NCI-H345 (cell line): Measurements from ENCODE around the gene WASHC2C.
"Not testable (repeated sequence)": the region's sequence is repeated elsewhere in the genome, so short reads cannot be mapped to it uniquely, and the experiment has no call there.

Source experiments
- DNase-seq: peaks from one replicate; lab custom pipeline; 2025; lab: John Stamatoyannopoulos, UW

Gene WASHC2C

DNA sequence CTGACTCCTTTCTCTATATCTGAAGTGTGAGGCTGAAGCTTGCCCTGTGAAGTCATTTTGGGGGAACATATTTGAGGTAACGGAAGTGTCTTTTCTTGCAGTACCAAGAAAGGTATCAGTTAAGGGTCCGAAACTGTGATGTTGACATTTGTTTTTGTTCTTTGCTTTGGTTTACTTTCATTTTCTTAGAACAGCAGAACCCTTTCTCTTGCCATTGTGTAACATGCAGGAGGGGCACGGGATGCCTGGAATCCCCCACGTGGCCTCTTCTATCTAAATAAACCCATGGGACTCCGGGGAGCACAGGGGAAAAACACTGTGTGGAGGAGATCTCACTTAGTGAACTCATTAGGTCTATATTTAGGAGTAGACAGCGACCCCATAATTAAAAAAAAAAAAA lies 34.6 kb downstream of the WASHC2C start:
- DNase-seq: not testable (repeated sequence)

- not testable (repeated sequence) for DNase-seq
Measured at GRCh38 chr10:45763037-45763436, 36.0 kb downstream of the WASHC2C start.

- not testable (repeated sequence) for DNase-seq
Measured at GRCh38 chr10:45768334-45768733, 41.3 kb downstream of the WASHC2C start.

DNA sequence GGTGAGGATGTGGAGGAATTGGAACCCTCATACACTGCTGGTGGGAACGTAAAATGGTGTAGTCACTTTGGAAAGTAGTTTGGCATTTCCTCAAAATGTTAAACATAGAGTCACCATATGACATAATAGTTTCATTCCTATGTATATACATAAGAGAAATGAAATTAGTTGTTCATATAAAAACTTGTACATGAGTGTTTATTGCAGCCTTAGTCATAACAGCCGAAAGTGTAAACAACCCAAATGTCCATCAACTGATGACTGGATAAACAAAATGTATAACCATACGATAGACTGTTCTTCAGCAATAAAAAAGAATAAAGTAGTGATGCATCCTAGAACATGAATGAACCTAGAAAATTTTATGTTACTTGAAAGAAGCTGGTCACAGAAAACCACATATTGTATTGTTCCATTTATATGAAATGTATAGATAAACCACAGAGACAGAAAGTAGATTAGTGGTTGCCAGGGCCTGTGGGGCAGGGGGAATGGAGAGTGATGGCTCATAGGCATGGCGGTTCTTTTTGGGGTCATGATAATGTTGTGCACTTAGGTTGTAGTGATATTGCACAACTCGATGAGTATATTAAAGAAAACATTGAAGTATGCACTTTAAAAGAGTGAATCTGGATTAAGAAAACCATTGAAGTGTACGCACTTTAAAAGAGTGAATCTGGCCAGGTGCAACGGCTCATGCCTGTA lies 44.8 kb downstream of the WASHC2C start:
- DNase-seq: not testable (repeated sequence)

GRCh38 chr10:45786217-45786616 lies 59.2 kb downstream of the WASHC2C start:
- DNase-seq: not testable (repeated sequence)

GRCh38 chr10:45787212-45787741 lies 60.2 kb downstream of the WASHC2C start:
- DNase-seq: not testable (repeated sequence)

DNA sequence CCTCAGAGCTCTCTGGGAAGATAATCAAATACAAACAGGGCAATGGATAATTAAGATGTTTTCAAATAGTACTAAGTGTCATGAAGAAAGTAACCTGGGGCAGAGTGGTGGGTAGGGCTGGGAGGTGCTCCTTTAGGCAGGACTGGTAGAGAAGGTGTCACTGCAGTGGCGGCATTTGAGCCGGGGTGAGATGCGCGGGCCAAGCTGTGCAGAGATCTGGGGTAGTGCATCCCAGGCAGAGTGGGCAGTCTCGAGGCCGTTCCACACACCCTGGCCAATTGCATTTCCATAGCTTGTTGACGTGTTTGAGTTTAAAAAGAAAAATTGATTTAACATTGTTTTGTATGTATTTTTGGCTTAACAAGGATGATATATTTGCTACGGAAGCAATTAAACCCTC lies 62.9 kb downstream of the WASHC2C start:
- DNase-seq: not testable (repeated sequence)

- DNase-seq: not testable (repeated sequence)
Measured at GRCh38 chr10:45790694-45791426, 63.8 kb downstream of the WASHC2C start.

DNA sequence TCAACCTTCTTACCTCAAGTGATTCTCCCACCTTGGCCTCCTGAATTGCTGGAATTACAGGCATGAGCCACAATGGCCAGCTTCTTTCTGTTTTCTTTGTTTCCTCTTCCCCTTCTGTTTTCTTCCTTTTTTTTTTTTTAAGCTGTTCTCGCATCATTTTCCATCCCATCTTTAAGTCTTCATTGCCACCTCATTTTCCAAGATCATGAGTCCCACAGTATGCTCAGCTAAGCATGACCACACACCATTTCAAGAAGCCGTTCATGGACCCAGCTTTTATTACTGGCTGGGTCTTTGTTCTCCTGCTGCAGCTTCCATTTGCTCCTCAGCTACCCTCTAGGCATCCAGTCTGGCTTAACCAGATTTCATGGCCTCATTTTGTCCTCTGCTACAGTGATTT lies 67.7 kb downstream of the WASHC2C start:
- DNase-seq: not testable (repeated sequence)

DNA sequence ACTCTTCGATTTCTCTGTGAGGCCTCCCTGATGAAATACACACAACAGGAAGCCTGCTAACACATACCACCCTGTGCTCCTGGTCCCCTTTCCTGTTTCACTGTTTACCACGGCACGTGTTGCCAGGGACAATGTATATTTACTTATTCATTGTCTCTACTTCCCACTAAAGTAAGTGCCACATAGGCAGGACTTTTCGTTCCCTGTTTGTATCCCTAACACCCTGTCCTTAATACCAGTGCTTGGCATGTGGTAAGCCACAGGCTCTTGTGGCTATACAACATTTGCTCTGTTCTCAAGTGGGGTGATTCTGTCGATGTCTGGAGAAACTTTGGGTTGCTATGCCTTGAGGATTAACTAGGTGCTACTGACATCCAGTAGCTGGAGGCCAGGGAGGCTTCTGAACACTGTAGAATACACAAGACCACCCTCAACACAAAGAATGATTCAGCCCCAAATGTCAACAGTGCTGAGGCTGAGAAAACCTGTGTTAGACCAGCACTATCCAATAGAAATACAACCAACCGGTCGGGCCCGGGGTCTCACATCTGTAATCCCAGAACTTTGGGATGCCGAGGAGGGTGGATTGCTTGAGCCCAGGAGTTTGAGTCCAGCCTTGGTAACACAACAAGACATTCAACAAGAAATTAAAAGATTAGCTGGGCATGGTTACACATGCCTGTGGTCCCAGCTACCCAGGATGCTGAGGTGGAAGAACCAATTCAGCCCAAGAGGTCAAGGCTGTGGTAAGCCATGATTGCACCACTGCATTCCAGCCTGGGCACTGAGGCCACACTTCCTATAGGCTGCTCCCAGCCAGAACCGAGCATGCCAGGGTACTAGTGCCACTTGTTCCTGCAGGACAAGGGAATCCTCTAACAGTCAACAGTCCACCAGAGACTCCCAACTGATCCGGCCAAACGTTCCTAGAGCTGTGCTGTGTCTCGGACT lies 76.3 kb downstream of the WASHC2C start:
- DNase-seq: not testable (repeated sequence)

GRCh38 chr10:45804996-45805395 lies 77.9 kb downstream of the WASHC2C start:
- DNase-seq: not testable (repeated sequence)

GRCh38 chr10:45809837-45810236 lies 82.8 kb downstream of the WASHC2C start:
- DNase-seq: no peak

GRCh38 chr10:45811075-45811474 lies 84.0 kb downstream of the WASHC2C start:
- no peak for DNase-seq

- DNase-seq: not testable (repeated sequence)
Measured at GRCh38 chr10:45812959-45813358, 85.9 kb downstream of the WASHC2C start.

DNA sequence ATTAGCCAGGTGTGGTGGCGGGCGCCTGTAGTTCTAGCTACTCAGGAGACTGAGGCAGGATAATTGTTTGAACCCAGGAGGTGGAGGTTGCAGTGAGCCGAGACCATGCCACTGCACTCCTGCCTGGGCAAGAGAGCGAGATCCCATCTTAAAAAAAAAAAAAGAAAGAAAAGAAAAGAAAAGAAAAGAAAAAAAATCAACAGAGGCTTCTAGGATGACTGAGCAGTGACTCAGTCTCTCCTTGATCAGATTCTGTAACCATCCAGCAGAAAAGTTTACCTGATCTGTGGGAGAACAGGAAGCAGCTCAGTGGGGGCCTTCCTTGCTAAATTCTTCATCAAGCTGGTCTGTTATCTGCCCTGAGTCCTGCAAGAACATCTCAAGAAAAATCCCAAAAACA lies 87.1 kb downstream of the WASHC2C start:
- not testable (repeated sequence) for DNase-seq

DNA sequence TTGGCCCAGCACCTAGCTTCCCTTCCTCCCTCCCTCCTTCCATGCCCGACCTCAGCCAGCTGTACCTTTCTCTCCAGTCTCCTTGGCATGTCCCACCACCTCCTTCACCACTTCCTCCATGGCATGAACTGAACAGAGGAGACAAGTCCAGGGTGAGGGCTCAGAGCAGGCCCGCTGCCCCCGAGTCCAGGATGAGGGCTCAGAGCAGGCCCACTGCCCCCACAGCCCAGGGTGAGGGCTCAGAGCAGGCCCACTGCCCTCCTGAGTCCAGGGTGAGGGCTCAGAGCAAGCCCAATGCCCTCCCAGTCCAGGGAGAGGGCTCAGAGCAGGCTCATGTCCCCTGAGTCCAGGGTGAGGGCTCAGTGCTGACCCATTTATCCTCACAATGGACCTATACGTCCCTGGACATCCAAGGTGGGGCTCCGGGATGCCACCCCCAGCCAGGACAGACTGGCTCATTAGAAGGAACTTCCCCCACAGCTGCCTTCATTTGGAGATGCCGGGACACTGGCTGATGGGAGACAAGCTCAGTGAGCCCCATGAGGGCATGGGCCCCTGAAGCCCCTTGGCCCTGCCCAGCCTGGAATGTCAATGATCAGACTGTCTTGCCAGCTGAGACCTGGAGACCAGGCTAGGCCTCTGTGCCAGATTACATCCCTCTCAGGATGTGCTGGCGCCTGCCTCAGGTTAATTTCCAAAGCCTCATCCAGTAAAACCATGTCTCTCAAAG lies 90.2 kb downstream of the WASHC2C start:
- DNase-seq: no peak

DNA sequence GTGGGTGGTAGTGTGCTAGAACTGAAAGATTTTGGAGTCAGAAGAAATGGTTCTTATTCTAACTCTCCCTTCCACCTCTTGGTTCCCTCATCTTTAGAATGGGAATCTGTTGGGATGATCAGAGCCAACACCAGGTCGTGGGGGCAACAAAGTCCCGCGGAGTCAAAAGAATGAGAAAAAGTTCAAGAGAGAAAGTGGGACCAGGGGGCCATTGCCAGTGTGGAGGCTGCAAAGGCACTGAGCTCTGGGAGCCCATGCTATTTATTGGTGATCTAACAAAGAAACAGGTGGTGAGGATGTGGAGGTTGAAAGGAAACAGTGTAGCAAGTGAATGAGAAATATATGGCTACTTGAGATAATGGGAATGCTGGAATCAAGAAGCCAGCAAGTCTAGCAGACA lies 90.8 kb downstream of the WASHC2C start:
- no peak for DNase-seq

DNA sequence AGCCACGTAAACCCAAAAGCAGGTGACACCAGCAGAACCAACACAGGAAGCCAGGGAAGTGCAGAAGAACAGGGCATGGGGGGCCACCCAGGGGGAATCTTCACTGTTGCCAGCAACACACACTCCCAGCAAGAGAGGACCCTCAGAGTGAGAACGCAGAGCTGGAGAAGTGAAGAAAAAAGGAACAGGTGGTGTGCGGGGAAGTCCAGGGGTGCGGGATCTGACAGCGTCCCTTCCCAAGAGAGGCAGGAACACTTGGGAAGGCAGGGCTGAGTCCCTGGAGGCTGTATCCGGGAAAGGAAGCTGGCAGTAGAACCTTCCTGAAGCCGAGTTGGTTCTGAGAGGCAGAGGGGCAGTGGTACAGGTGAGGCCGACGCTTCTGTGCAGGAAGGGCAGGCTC lies 92.5 kb downstream of the WASHC2C start:
- DNase-seq: no peak

GRCh38 chr10:45820107-45820830 lies 93.2 kb downstream of the WASHC2C start:
- DNase-seq: not testable (repeated sequence)

GRCh38 chr10:45822918-45823317 lies 95.9 kb downstream of the WASHC2C start:
- DNase-seq: not testable (repeated sequence)
